ENCODE data around the gene PPIH. TPM values are rescaled to one million over a fixed set of nuclear protein-coding genes. Genes with fewer than 3 reads are reported as not detected.

PPIH gene
- total and polyA plus RNA-seq, 2 of the 13 experiments (the other 11 are each of a cell fraction or from before 2014, with no cell fraction given) = 29.9 to 72.6 TPM

GRCh38 chr1:42686418-42686817 lies 28.2 kb downstream of the PPIH start (continued):
- TF ChIP-seq ZNF574 (CRISPR knock-in tag; IDR thresholded peaks at IDR 0.05) = no peak
- TF ChIP-seq ATF4 (CRISPR knock-in tag; IDR thresholded peaks at IDR 0.05) = no peak
- TF ChIP-seq ZBTB14 (CRISPR knock-in tag; IDR thresholded peaks at IDR 0.05) = no peak
- no peak for TF ChIP-seq ZFP36 (IDR thresholded peaks at IDR 0.05; ENCODE audit: borderline replicate concordance, low read depth, low read length, partially characterized antibody)
- no peak for TF ChIP-seq NFE2 (CRISPR knock-in tag; IDR thresholded peaks at IDR 0.05)
- TF ChIP-seq KDM2A (CRISPR knock-in tag; IDR thresholded peaks at IDR 0.05; ENCODE audit: borderline replicate concordance, low read depth) = no peak
- TF ChIP-seq ZSCAN21 (CRISPR knock-in tag; IDR thresholded peaks at IDR 0.05; ENCODE audit: borderline replicate concordance) = no peak
- no peak for TF ChIP-seq HDAC6 (IDR thresholded peaks at IDR 0.05; ENCODE audit: low read depth, low read length)
